Fibroblast of skin of left quadriceps (primary cell): ENCODE data around the gene RAPGEF4.

Source experiments
- DNase-seq, 2 experiments: peaks; one replicate each; pipeline ENCODE4 v3.0.0-alpha.2; 2013; ENCODE audit warnings: low read depth in 2 of 2

RAPGEF4 gene

DNA sequence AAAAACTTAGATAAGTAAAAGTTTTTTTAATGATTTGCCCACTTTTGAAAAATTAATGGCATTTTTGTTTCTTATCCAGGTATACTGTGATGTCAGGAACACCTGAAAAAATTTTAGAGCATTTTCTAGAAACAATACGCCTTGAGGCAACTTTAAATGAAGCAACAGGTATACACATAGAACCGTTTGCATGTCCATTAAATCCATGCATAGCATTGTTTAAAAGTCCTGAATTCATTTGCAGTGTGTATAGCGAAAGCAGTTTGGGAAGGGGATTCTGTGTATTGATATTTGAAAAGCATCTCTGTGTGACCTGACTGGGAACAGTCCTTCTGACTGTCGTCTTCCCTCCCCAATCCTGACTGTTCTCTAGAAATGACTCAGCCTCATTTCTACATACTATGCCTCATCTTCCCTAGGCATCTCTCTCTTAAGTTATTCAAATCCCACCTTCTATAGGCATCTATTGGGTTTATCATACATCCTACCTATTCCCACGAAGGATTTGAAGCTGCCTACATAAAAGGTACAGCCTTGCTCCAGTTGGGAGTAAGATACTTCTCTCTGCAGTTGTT lies 260.8 kb downstream of the RAPGEF4 start:
- DNase-seq: no peak

DNA sequence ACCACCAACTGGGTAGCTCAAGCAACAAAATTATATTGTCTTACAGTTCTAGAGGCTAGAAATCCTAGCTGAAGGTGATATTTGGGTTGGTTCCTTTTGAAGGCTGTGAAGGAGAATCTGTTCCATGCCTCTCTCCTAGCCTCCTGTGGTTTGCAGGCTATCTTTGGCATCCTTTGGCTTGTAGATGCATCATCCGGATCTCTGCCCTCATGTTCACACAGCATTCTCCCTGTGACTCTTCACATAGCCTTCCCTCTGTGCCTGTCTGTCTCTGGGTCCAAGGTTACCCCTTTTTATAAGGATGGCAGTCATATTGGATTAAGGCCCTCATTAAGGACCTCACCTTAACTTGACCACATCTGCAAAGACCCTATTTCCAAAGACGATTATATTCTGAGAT lies 261.4 kb downstream of the RAPGEF4 start:
- DNase-seq: no peak

DNA sequence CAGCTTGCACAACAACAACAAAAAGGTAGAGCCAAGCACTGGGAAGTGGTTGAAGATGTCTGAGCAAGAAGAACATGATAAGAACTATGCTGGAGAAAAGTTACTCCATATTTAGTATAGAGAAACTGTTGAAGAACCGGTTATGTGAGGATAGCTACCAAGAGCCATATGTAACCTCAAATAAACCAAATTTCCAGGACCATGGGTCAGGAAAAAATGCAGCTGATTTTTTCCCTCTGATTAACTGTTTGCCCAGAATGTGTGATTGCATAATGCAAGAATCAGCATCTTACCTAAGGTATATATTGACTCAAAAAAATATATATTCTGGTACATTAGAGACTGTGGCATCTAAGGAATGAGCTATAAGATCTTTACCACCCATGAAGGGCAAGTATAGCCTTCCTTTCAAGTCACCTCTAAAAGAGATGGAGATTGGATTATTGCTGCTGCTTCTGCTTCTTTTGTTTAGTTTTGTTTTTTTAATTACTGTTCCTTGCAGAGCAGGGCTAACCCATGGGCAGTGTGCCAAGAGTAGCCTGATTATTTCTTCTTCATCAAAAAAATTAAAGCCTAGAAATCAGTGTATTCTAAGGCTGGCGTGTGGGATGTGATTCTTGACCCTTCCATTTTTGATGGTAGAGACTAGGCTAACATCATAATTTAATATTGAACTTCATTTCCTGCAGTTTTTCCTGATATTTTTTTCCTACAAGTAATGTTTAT lies 263.1 kb downstream of the RAPGEF4 start:
- peak; percentile 40 to 46 for DNase-seq

DNA sequence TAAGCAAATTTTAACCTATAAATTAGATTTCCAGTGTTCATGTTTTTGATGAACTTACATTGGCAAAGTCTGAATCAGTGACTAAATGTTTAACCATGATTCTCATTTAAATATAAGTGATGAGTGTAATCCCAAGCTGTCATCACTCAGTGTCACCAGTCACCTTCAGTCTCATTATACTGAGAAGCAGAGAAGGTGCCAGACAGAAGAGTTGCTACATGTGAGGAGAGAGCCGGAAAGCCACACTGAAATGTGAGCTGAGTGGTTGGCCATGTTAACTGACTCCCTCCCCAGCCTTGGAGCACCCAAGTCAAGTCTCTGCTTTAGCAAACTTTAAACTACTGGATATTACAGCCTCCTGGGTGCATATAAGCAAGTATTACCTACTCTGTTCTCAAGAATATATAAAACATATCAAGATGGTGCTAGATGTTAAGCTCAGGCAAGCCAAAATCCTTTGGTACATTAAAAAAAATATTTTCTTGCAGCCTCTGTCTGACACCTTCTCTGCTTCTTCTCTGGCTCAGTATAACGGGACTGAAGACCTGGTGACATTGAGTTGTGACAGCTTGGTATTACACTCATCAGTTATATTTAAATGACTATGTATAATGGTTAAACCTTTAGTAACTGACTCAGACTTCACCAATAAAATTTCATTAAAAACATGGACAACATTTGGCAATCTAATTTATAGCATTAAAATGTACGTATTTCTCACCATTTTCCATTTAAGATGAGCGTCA lies 264.2 kb downstream of the RAPGEF4 start:
- peak; percentile 50 for DNase-seq

DNA sequence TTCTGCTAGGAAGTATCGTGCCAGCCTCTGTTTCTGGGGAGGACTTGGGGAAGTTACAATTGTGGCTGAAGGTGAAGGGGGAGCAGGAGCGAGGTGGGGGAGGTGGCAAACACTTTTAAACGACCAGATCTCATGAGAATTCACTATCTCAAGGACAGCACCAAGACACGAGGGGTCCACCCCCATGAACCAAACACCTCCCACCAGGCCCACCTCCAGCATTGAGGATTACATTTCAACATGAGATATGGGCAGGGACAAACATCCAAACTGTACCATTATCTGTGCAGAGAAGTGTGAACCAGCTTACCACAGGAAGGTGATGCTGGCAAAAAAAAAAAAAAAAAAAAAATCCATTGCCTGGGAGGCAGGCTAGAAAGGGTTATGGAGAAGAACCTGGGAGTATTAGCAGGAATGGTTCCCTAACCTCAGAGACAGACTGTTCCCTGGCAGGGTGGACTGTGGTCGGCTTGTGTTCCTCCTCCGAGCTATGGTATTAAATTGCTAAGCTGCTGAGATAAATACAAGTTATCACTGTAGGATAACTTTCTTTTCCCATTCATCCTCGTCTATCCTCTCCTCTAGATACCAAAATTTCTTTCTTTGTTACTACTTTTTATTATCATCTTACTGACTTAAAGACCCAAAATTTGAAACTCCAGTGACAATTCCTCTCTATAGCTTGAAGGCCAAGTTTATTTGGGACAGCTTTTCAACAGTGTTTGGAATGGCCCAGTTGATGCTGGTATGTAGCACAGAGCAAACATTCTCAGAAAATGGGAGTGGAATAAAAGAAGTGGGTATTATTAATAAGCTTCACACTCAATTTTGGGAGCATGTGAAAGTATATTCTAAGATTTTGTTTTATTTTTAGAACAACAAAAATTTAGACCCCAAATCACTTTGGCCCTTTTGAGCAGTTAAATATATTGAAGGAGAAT lies 266.3 kb downstream of the RAPGEF4 start:
- DNase-seq: no peak

DNA sequence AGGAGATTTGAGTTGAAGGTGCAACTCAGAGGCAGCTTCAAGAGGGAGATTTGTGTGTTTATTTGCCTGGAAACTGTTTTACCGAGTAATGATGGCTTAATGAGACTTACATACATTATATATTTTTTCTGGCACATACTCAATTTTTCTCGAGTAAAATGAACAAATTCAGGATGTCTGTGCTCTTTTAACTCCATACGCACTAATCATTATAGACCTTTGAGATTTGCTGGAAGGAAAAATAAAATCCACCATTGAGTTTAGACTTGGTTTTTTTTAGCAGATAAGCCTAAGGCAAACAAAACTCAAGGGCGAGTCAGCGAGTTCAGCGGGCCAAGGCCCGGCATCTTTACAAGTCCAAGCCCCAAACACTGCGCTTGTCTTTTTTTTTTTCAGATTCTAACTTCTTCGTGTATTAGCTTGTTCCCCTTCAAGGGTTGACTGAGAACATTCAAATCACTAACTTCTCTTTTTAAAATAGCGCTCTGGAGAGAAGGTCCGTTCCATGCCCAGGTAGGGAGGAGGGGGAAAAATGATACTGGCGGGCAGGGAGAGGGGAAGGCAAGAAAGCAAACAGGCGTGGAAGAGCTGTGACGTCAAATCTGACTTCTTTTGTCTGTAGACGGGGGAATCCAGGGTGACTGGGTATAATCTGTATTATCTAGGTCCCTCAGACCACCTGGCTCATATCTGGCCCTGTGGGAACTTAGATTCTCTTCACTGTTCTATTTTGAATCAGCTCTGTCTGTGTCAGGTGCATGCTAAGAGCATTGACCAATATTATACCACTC lies 267.3 kb downstream of the RAPGEF4 start:
- no peak for DNase-seq

DNA sequence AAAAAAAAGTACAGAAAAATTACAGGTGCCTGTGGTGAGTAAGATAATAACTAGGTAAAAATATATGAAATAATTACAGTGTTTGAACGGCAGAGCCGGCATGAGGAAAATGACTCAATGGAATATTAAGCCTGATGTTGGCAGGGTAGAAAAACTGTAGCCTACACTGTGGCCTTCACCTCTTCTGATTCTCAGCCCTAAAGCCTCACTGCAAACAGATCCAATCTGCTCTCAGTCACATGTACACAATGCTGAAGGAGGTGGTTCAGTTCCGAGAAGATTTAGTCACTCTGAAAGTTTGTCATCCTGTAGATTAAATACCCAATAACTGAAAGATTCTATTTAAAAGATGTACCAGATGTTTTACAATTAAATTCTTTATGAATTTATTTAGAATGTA lies 273.1 kb downstream of the RAPGEF4 start:
- no peak for DNase-seq

DNA sequence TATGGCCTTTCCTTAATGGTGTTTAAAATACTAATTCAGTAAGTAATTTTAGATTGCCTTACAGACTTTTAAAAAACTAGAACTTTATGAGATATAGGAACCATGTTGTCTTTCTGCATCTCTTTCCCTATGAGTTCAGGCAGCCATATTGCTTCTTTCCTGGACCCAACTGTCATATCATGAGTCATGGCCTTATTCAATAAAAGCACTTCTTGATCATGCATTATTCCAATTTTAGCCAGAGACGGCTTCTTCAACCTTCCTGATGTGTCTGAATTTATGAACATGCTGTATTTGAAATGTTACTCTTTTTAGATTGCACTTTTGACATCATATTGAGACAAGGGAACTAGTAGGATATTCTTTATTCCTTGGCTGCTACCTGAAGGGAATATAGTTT lies 274.6 kb downstream of the RAPGEF4 start:
- no peak for DNase-seq

DNA sequence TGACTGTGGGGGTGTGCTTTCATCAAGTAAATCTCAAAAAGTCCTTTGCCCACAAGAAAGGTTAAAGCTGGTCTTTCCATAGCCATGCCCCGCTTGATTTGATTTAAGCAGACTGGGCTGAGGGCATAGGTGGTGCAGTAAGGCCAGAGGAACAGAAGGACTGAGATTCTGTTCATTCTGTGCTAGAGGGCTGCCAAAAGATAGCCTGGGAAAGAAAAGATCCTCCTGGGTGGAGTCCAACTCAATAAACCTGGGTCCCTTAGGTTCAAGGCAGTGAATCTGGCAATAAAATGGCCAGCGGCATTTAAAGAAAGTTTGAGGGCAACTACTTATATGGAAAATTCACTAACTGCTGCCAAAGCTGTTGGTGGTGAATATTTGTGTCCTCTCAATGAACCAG lies 280.8 kb downstream of the RAPGEF4 start:
- DNase-seq: no peak

DNA sequence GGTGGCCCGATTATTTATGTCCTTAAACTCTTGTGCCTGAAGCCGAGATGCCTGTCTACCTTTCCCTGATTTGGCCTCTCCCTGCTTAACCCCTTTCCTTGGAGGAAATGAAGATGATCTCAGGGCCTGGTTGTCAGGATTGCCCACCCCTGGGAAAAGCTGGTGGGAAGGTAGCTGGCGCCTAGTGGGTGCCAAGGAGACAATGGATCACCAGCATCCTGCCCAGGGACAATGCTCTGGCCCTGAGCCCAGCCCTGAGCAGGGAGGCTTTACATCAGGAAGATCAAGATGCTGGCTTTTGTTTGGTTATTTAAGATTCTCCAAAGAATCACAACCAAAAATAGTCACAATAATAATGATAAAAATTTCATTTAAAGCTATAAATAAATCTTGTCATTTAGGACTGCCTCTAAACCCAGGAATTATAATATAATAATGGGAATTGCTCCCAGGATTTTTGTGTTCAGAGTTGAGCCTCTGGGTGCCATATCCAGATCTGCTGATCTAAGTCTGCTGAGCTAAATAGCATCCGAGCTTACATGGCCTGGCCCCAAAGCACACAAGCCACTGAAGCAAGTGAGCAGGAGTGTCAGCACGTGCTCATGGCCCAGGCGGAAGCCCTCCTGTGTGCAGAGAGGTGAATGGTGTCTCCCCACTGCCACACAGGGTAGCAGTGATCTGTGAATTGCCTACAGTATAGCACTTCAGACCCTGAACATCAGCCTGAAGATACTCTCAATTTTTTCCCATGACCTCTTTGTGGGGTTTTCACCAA lies 282.2 kb downstream of the RAPGEF4 start:
- no peak for DNase-seq

DNA sequence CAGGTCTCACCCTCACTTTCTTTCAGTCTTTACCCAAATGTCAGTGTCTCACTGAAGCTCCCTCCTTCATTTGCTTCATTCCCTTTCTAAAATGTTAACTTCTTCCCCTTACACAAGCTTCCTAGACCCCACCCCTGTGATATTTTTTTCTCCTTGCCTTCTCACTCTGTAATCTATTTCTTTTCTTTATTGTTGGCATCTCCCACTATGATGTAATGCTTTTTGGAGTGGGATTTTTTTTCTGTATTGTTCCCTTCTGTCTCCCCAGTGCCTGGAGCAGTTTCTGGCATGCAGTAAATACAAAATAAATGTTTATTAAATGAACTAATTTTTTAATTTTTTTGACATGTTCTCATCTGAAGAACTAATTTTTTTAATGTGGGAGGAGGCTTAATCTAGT lies 284.1 kb downstream of the RAPGEF4 start:
- no peak for DNase-seq

DNA sequence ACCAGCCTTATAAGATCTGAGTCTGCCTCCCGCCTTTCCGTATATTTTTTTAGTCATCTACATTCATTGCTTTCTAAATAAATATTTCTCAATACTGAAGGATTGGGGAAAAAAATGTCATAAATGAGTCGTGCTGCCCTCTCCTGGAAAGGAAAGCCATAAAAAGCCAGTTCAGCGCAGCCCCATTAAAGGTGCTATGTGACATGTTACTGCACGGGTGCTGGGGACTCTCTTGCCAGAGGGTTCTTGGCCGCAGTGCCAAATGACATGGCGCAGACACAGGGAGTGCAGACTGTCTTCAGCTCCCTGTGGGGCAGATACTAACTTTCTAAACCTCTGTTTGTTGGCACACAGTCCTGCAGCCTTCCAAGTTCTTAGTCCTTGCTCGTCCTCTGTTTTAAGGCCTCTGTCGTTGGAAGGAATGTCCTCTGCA lies 286.3 kb downstream of the RAPGEF4 start:
- DNase-seq: no peak

DNA sequence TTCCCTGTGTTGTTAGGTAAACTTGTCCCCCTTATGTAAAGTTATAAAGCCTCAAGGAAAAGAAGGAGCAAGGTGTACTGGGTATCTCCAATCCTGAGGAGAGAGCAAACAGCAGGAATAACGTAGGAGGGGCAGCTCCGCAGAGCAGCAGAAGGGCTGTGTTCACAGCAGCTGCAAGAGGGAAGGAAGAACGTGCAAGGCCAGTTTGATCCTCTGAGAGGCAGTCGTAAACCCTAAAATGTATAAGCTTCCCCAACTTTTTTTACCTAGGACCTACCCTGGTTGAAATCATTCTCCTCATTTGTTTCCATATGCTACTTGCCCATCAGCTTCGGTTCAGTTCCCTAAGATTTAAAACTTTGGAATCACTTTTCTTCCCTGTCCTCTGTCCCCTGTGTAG lies 288.1 kb downstream of the RAPGEF4 start:
- DNase-seq: no peak

DNA sequence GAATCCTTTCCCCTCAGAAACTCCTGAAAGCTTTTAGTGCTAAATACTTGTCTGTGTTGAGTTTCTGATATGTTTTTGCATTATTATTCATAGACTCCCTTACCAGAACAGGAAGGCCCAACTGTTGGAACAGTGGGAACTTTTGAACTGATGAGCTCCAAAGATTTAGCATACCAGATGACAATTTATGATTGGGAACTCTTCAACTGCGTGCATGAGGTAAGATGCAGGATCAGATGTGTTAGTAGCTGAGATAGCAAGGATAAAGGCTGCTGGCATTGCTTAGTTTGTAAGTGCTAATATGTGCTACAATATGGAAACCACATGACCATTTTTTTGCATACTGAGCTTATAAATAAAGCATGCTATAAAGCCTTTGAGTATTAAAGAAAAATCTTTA lies 290.8 kb downstream of the RAPGEF4 start:
- DNase-seq: peak in 1 of 2 experiments; percentile 48

DNA sequence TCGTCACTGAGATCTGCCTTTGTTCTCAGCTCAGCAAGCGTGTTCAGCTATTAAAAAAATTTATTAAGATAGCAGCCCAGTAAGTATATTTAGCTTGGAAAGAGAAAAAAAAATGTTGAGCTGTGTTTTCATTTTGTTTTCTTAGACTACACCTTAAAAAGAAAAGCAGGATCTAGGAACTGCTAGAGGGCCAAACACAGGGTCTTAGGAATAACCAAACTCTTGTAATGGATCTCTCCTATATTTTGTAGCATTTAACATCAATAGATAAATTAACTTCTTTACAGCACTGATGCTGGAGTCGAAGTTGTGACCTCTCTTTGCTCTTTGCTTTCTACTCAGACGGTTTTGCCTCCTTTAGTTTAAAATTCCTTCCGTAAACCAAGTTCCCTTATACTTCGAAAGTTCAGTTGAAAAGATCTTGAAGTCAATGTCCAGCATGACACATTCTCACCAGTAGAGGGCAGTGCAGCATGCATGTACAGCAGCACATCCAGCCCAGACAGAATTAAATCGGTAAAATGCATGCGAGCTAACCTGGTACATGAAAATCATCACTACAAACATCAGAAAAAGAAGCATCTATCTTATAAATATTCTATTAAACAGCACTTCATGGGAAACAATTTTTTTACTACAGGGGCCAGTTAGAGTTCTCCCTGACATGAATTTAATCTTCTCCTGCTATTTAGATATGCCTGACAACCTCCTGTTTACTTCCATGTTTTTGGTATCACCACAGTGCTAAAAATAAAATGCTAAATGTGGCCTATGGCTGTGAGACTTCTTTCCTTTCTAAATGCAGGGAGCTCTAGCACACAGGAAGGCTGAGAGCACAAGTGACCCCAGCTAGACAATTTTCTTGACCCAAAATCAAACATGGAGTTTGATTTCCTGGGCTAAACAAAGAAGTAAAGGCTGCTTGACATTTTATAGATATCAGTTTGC lies 291.8 kb downstream of the RAPGEF4 start:
- DNase-seq: peak; percentile 81 to 82

DNA sequence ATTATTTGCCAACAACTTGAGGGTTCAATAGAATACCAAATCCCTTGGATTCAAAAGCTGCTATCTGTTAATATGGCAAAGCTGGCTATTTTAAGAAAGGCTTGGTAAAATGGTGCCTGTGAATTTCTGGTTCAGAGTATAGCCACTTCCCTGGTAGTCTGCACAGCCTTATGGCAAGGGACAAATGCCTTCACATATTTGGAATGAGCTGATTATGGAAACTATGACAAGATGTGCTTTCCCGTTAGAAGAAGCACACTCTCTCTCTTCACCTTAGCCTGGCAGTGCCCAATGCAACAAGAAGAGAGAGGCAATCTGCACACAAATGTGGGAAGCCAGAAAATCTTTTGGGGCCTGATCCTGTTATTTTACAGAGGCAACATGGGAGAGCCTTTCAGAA lies 292.5 kb downstream of the RAPGEF4 start:
- no peak for DNase-seq

DNA sequence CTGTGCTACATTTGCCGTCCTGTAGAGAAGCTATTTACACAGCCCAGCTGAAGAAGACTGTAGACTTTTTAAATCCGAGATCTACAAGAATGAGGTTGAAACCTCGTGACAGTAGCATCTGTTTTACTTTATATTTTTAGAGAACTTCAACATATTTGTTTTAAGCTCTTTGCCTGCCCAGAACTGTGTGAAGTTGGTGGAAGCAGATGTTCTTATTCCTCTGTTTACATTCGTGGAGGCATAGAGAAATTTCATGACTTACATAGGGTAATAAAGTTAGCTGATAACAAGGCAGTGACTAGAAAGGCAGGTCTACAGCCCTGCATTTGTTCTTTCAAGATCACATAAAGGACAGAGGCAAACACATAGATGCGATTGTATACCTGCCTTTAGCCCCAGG lies 293.0 kb downstream of the RAPGEF4 start:
- DNase-seq: peak; percentile 77 to 78

DNA sequence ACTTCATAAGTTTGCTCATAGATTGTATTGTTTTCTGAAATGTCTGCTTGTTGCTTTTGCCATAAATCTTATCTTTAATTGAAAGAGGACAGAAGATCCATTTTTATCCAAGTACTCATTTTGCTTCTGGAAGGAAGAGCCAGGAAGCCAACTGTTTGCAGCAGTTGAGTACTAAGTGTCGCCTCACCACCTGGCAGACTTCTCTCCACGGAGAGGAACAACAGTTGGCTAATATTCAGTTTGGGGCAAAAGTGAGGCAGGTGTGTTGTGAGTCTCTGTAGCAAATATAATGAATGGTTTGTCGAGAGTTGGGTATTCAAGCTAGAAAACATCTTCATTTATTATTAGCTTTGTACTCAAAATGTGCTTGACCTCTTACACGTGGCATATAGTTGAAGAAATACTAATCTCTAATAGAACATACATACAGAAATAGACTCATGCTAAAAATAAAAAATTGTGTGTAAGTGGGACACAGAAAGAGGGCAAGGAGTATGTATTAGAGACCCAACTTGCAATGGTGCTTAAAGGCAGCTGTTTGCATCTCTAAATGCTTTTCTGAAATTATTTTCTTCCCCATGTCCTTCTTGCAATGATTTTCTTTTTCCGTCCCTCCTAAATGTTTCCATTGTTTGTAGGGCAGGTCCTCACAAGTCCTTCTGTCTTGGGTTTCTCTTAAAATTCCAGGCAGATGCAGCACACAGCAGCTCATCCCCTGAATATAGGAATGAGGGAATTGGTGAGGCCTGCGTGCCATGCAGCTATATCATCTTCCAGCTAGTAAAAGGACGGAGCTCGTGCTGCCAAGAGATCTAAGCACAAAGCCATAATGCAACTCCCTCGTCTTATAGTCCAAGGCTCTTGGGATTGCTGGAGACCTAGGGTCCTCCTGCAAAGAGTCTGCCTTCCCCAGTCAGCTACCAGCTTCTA lies 295.2 kb downstream of the RAPGEF4 start:
- DNase-seq: no peak
